Measurements from ENCODE around the gene GRAMD2B. TPM values are rescaled to one million over a fixed set of nuclear protein-coding genes. Genes with fewer than 3 reads are reported as not detected.
A peak's percentile ranks its signal among the peaks of the same experiment; 100 is the strongest.

Gene GRAMD2B
- total RNA-seq, 2 experiments from 2014 or later: 7.4 to 7.7 TPM

- Mint-ChIP-seq H3K27ac (peak overlapping the region; percentile 100), H3K36me3 (peaks cover 19% of the 10 kb centered on the region), H3K9me3 (peaks cover 4% of the 10 kb centered on the region), H3K27me3 (no peaks in the 10 kb centered on the region), H3K4me1 (peaks cover 57% of the 10 kb centered on the region), H3K4me3 (peak overlapping the region; percentile 84)
- no peak for DNase-seq
Observed at GRCh38 chr5:126450907-126451306, 27.7 kb downstream of the GRAMD2B start.

- Mint-ChIP-seq H3K27ac (peak overlapping the region; percentile 38), H3K9me3 (peaks cover 4% of the 10 kb centered on the region), H3K36me3 (peaks cover 16% of the 10 kb centered on the region), H3K4me3 (no peak overlapping the region), H3K27me3 (no peaks in the 10 kb centered on the region), H3K4me1 (peaks cover 48% of the 10 kb centered on the region)
- DNase-seq: no peak
Observed at GRCh38 chr5:126452477-126452876, 29.3 kb downstream of the GRAMD2B start.

- peaks cover 16% of the 10 kb centered on the region for H3K36me3 Mint-ChIP-seq
- no peak for DNase-seq
- H3K4me3 Mint-ChIP-seq: no peak overlapping the region
- H3K27me3 Mint-ChIP-seq: no peaks in the 10 kb centered on the region
- peaks cover 4% of the 10 kb centered on the region for H3K9me3 Mint-ChIP-seq
- H3K27ac Mint-ChIP-seq: no peak overlapping the region
- peaks cover 36% of the 10 kb centered on the region for H3K4me1 Mint-ChIP-seq
Observed at GRCh38 chr5:126454081-126454480, 30.9 kb downstream of the GRAMD2B start.

GRCh38 chr5:126454535-126454934 is 31.3 kb downstream of the GRAMD2B start:
- no peak overlapping the region for H3K4me3 Mint-ChIP-seq
- no peaks in the 10 kb centered on the region for H3K27me3 Mint-ChIP-seq
- no peak overlapping the region for H3K27ac Mint-ChIP-seq
- H3K36me3 Mint-ChIP-seq: peaks cover 16% of the 10 kb centered on the region
- no peak for DNase-seq
- peaks cover 4% of the 10 kb centered on the region for H3K9me3 Mint-ChIP-seq
- peaks cover 34% of the 10 kb centered on the region for H3K4me1 Mint-ChIP-seq

- Mint-ChIP-seq H3K4me3 (no peak overlapping the region), H3K36me3 (peaks cover 16% of the 10 kb centered on the region), H3K27ac (no peak overlapping the region), H3K27me3 (no peaks in the 10 kb centered on the region), H3K9me3 (peaks cover 4% of the 10 kb centered on the region), H3K4me1 (peaks cover 26% of the 10 kb centered on the region)
- no peak for DNase-seq
Observed at GRCh38 chr5:126455264-126455663, 32.1 kb downstream of the GRAMD2B start.

GRCh38 chr5:126455728-126456127 is 32.5 kb downstream of the GRAMD2B start:
- no peaks in the 10 kb centered on the region for H3K27me3 Mint-ChIP-seq
- peaks cover 4% of the 10 kb centered on the region for H3K9me3 Mint-ChIP-seq
- H3K4me1 Mint-ChIP-seq: peaks cover 22% of the 10 kb centered on the region
- DNase-seq: no peak
- no peak overlapping the region for H3K27ac Mint-ChIP-seq
- H3K4me3 Mint-ChIP-seq: no peak overlapping the region
- H3K36me3 Mint-ChIP-seq: peaks cover 16% of the 10 kb centered on the region

GRCh38 chr5:126456217-126456820 is 33.1 kb downstream of the GRAMD2B start:
- peaks cover 4% of the 10 kb centered on the region for H3K9me3 Mint-ChIP-seq
- peaks cover 14% of the 10 kb centered on the region for H3K36me3 Mint-ChIP-seq
- peaks cover 17% of the 10 kb centered on the region for H3K4me1 Mint-ChIP-seq
- H3K27ac Mint-ChIP-seq: no peak overlapping the region
- H3K27me3 Mint-ChIP-seq: no peaks in the 10 kb centered on the region
- H3K4me3 Mint-ChIP-seq: no peak overlapping the region
- DNase-seq: no peak

- Mint-ChIP-seq H3K9me3 (no peaks in the 10 kb centered on the region), H3K4me1 (peaks cover 16% of the 10 kb centered on the region), H3K4me3 (no peak overlapping the region), H3K36me3 (peaks cover 8% of the 10 kb centered on the region), H3K27ac (no peak overlapping the region), H3K27me3 (no peaks in the 10 kb centered on the region)
- DNase-seq: no peak
Observed at GRCh38 chr5:126460459-126460858, 37.2 kb downstream of the GRAMD2B start.

GRCh38 chr5:126460977-126461376 is 37.8 kb downstream of the GRAMD2B start:
- no peak for DNase-seq
- Mint-ChIP-seq H3K36me3 (peaks cover 8% of the 10 kb centered on the region), H3K4me1 (peaks cover 16% of the 10 kb centered on the region), H3K9me3 (no peaks in the 10 kb centered on the region), H3K27me3 (no peaks in the 10 kb centered on the region), H3K27ac (no peak overlapping the region), H3K4me3 (no peak overlapping the region)

- H3K27me3 Mint-ChIP-seq: no peaks in the 10 kb centered on the region
- peaks cover 8% of the 10 kb centered on the region for H3K36me3 Mint-ChIP-seq
- H3K9me3 Mint-ChIP-seq: no peaks in the 10 kb centered on the region
- no peak for DNase-seq
- peaks cover 12% of the 10 kb centered on the region for H3K4me1 Mint-ChIP-seq
- H3K4me3 Mint-ChIP-seq: no peak overlapping the region
- H3K27ac Mint-ChIP-seq: no peak overlapping the region
Observed at GRCh38 chr5:126461838-126462237, 38.6 kb downstream of the GRAMD2B start.

GRCh38 chr5:126462239-126463014 is 39.2 kb downstream of the GRAMD2B start:
- Mint-ChIP-seq H3K27ac (no peak overlapping the region), H3K9me3 (no peaks in the 10 kb centered on the region), H3K4me1 (peaks cover 12% of the 10 kb centered on the region), H3K36me3 (peaks cover 8% of the 10 kb centered on the region), H3K27me3 (no peaks in the 10 kb centered on the region), H3K4me3 (no peak overlapping the region)
- no peak for DNase-seq

- Mint-ChIP-seq H3K36me3 (peaks cover 6% of the 10 kb centered on the region), H3K9me3 (no peaks in the 10 kb centered on the region), H3K27me3 (no peaks in the 10 kb centered on the region), H3K27ac (no peak overlapping the region), H3K4me3 (no peak overlapping the region), H3K4me1 (peaks cover 12% of the 10 kb centered on the region)
- no peak for DNase-seq
Observed at GRCh38 chr5:126464016-126464415, 40.8 kb downstream of the GRAMD2B start.

- Mint-ChIP-seq H3K27me3 (no peaks in the 10 kb centered on the region), H3K4me3 (no peak overlapping the region), H3K9me3 (no peaks in the 10 kb centered on the region), H3K4me1 (peaks cover 12% of the 10 kb centered on the region), H3K36me3 (peaks cover 6% of the 10 kb centered on the region), H3K27ac (no peak overlapping the region)
- DNase-seq: no peak
Observed at GRCh38 chr5:126464959-126465358, 41.8 kb downstream of the GRAMD2B start.

- no peaks in the 10 kb centered on the region for H3K27me3 Mint-ChIP-seq
Observed at GRCh38 chr5:126468091-126468490, 44.9 kb downstream of the GRAMD2B start.

GRCh38 chr5:126469536-126470316 is 46.5 kb downstream of the GRAMD2B start:
- Mint-ChIP-seq H3K4me3 (no peak overlapping the region), H3K4me1 (peaks cover 2% of the 10 kb centered on the region), H3K27me3 (no peaks in the 10 kb centered on the region)

More at GRCh38 chr5:126468091-126468490, 44.9 kb downstream of the GRAMD2B start:
- peaks cover 7% of the 10 kb centered on the region for H3K36me3 Mint-ChIP-seq
- no peak overlapping the region for H3K27ac Mint-ChIP-seq
- peaks cover 11% of the 10 kb centered on the region for H3K4me1 Mint-ChIP-seq
- DNase-seq: no peak
- H3K4me3 Mint-ChIP-seq: no peak overlapping the region
- H3K9me3 Mint-ChIP-seq: no peaks in the 10 kb centered on the region

More at GRCh38 chr5:126469536-126470316, 46.5 kb downstream of the GRAMD2B start:
- Mint-ChIP-seq H3K36me3 (peaks cover 5% of the 10 kb centered on the region), H3K27ac (no peak overlapping the region), H3K9me3 (no peaks in the 10 kb centered on the region)
- no peak for DNase-seq
